ENCODE results near the gene ZNF215.
"Not testable (repeated sequence)": the region's sequence is repeated elsewhere in the genome, so short reads cannot be mapped to it uniquely, and the experiment has no call there.

ZNF215 gene

GRCh38 chr11:6926208-6927029, at the start of gene ZNF215:
Gene ZNF215, plus strand, starts transcription at chr11:6926426. Its CDS starts 5,847 bp downstream, at chr11:6932273.
- peak; percentile 66 for DNase-seq

- DNase-seq, result no peak
Observed at GRCh38 chr11:6876914-6877313, 49.3 kb upstream of the ZNF215 start.

GRCh38 chr11:6882751-6883150, 43.5 kb upstream of the ZNF215 start:
- DNase-seq, result no peak

- not testable (repeated sequence) for DNase-seq
Observed at GRCh38 chr11:6887711-6888110, 38.5 kb upstream of the ZNF215 start.

GRCh38 chr11:6888830-6889229, 37.4 kb upstream of the ZNF215 start:
- no peak for DNase-seq

- DNase-seq, result no peak
Observed at GRCh38 chr11:6889835-6890234, 36.4 kb upstream of the ZNF215 start.

- no peak for DNase-seq
Observed at GRCh38 chr11:6892400-6892799, 33.8 kb upstream of the ZNF215 start, which contains the start of gene OR2D2. Gene OR2D2, minus strand, starts transcription at chr11:6892500. Its CDS starts 0 bp downstream, at chr11:6892500.

GRCh38 chr11:6894097-6894496, 32.1 kb upstream of the ZNF215 start:
- no peak for DNase-seq

- DNase-seq, result peak; percentile 29
Observed at GRCh38 chr11:6895010-6895409, 31.2 kb upstream of the ZNF215 start.

GRCh38 chr11:6898911-6899310, 27.3 kb upstream of the ZNF215 start:
- DNase-seq, result no peak

- DNase-seq, result no peak
Observed at GRCh38 chr11:6900327-6900999, 25.8 kb upstream of the ZNF215 start.

- not testable (repeated sequence) for DNase-seq
Observed at GRCh38 chr11:6904804-6905203, 21.4 kb upstream of the ZNF215 start.

GRCh38 chr11:6911378-6911777, 14.8 kb upstream of the ZNF215 start:
- no peak for DNase-seq

GRCh38 chr11:6911948-6912347, 14.3 kb upstream of the ZNF215 start:
- DNase-seq, result no peak

- DNase-seq, result no peak
Observed at GRCh38 chr11:6919698-6920097, 6.5 kb upstream of the ZNF215 start.

GRCh38 chr11:6920702-6921101, 5.5 kb upstream of the ZNF215 start, which contains the start of gene OR2D3:
Gene OR2D3, plus strand, starts transcription at chr11:6921002. Its CDS starts 0 bp downstream, at chr11:6921002.
- no peak for DNase-seq

- DNase-seq, result no peak
Observed at GRCh38 chr11:6925007-6925577, 1.1 kb upstream of the ZNF215 start.

- no peak for DNase-seq
Observed at GRCh38 chr11:6925636-6926207, 504 bp upstream of the ZNF215 start.

- no peak for DNase-seq
Observed at GRCh38 chr11:6927030-6927617, 898 bp downstream of the ZNF215 start.

- DNase-seq, result no peak
Observed at GRCh38 chr11:6928916-6929315, 2.7 kb downstream of the ZNF215 start.

- DNase-seq, result no peak
Observed at GRCh38 chr11:6931146-6931713, 5.0 kb downstream of the ZNF215 start.

GRCh38 chr11:6932145-6932544, 5.9 kb downstream of the ZNF215 start:
- DNase-seq, result peak; percentile 13

- no peak for DNase-seq
Observed at GRCh38 chr11:6941970-6942369, 15.7 kb downstream of the ZNF215 start.

Measured in activated CD4-positive, alpha-beta T cell treated with anti-CD3 and anti-CD28 coated beads, Interleukin-2, Interleukin-6, amounts not matched to agents 100 ng/mL and 50 ng/mL, durations not matched to agents 16 hours and 8 hours (primary cell).